Measurements from ENCODE around the gene FAM118B.

Gene FAM118B

DNA sequence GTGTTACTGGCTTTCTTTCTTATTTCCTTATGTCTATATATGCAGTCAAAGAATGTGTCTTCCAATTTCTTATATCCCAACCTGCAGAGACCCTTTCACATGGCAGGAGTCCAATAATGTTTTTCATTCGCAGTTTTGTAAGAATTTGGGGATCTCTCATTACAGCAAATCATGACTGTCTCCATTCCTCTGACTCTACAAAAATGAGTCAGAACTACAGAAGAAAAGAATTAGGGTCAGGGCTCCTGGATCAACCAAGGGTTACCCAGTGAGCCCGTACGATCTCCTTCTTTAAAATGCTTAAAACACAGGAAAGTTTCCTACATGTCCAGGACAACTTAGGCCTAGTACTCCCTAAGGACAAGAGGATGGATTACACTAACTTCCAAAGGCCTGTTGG, 42.3 kb upstream of the FAM118B start:
- no peak overlapping the region for H3K4me3 ChIP-seq (ENCODE audit: insufficient read depth, low read depth, low read length)
- WGBS, 2 experiments: 84 to 90% methylated on average over 3 of the region's 3 CpGs
- no peaks in the 10 kb centered on the region for H3K27me3 ChIP-seq (ENCODE audit: control insufficient read depth, insufficient read depth, low read length, poor library complexity, severe bottlenecking)
- H3K27ac ChIP-seq (ENCODE audit: insufficient read depth, low read depth, low read length, poor library complexity, severe bottlenecking): no peak overlapping the region
- H3K36me3 ChIP-seq (ENCODE audit: control insufficient read depth, insufficient read depth, low read length): no peaks in the 10 kb centered on the region
- no peaks in the 10 kb centered on the region for H3K9me3 ChIP-seq (ENCODE audit: control insufficient read depth, low read length)
- H3K4me1 ChIP-seq (ENCODE audit: control insufficient read depth, insufficient read depth, low read length): peaks cover 12% of the 10 kb centered on the region

DNA sequence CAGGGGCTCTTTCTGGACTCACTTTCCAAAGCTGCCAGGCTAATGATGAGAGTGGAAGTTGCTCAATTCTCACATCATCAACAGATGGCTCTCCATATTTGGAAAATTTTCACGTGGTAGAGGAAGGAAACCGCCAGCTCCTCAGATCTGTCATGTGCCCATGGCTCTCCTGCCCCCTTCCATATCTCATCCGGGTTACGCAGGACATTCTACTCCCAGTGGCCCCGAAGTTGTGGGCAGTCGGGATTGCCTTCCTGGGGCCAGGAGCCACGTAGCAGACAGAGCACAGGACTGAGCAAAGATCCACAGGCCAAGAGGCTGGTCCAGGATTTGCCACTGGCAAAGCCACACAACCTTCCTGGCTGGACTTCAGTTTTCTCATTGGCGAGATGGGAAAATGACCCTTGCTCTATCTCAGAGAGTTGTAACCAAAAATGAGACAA, 39.0 kb upstream of the FAM118B start:
- Histone ChIP-seq H3K36me3 (ENCODE audit: control insufficient read depth, insufficient read depth, low read length) (no peaks in the 10 kb centered on the region), H3K4me1 (ENCODE audit: control insufficient read depth, insufficient read depth, low read length) (no peaks in the 10 kb centered on the region), H3K4me3 (ENCODE audit: insufficient read depth, low read depth, low read length) (no peak overlapping the region), H3K27ac (ENCODE audit: insufficient read depth, low read depth, low read length, poor library complexity, severe bottlenecking) (no peak overlapping the region), H3K9me3 (ENCODE audit: control insufficient read depth, low read length) (no peaks in the 10 kb centered on the region), H3K27me3 (ENCODE audit: control insufficient read depth, insufficient read depth, low read length, poor library complexity, severe bottlenecking) (no peaks in the 10 kb centered on the region)
- 92% methylated on average over 8 of the region's 8 CpGs for WGBS, 2 experiments

GRCh38 chr11:126173257-126173656, 38.3 kb upstream of the FAM118B start:
- Histone ChIP-seq H3K9me3 (ENCODE audit: control insufficient read depth, low read length) (no peaks in the 10 kb centered on the region), H3K27ac (ENCODE audit: insufficient read depth, low read depth, low read length, poor library complexity, severe bottlenecking) (no peak overlapping the region), H3K4me1 (ENCODE audit: control insufficient read depth, insufficient read depth, low read length) (no peaks in the 10 kb centered on the region), H3K27me3 (ENCODE audit: control insufficient read depth, insufficient read depth, low read length, poor library complexity, severe bottlenecking) (no peaks in the 10 kb centered on the region), H3K4me3 (ENCODE audit: insufficient read depth, low read depth, low read length) (no peak overlapping the region), H3K36me3 (ENCODE audit: control insufficient read depth, insufficient read depth, low read length) (no peaks in the 10 kb centered on the region)
- WGBS, 2 experiments: 87 to 94% methylated on average over 9 of the region's 9 CpGs

- Histone ChIP-seq H3K9me3 (ENCODE audit: control insufficient read depth, low read length) (no peaks in the 10 kb centered on the region), H3K27ac (ENCODE audit: insufficient read depth, low read depth, low read length, poor library complexity, severe bottlenecking) (no peak overlapping the region)
- 97 to 98% methylated on average over 7 of the region's 7 CpGs for WGBS, 2 experiments
Measured at GRCh38 chr11:126174816-126175215, 36.8 kb upstream of the FAM118B start.

DNA sequence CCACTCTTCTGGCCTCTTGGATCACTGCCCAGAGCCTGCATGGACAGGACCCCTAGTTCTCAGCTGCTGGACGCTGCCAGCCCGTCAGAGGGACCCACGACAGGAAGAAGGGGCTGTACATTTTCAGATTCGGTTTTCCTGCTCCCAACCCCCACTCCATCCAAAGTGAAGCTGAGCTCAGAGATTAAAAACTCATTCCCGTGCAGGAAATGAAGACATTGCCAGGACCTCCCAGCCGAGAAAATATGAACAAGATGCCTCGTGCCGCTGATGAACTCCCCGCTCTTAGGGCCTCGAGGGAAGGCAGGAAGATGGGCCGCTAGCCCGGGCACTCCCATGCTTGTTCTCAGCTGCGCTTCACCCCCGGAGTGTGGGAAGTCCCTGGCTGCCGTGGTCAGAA, 36.2 kb upstream of the FAM118B start:
- Histone ChIP-seq H3K9me3 (ENCODE audit: control insufficient read depth, low read length) (no peaks in the 10 kb centered on the region), H3K27ac (ENCODE audit: insufficient read depth, low read depth, low read length, poor library complexity, severe bottlenecking) (no peak overlapping the region), H3K36me3 (ENCODE audit: control insufficient read depth, insufficient read depth, low read length) (no peaks in the 10 kb centered on the region), H3K4me3 (ENCODE audit: insufficient read depth, low read depth, low read length) (no peak overlapping the region), H3K4me1 (ENCODE audit: control insufficient read depth, insufficient read depth, low read length) (no peaks in the 10 kb centered on the region), H3K27me3 (ENCODE audit: control insufficient read depth, insufficient read depth, low read length, poor library complexity, severe bottlenecking) (no peaks in the 10 kb centered on the region)
- WGBS, 2 experiments: 95% methylated on average over 15 of the region's 15 CpGs

More at GRCh38 chr11:126174816-126175215, 36.8 kb upstream of the FAM118B start:
- Histone ChIP-seq H3K4me3 (ENCODE audit: insufficient read depth, low read depth, low read length) (no peak overlapping the region), H3K4me1 (ENCODE audit: control insufficient read depth, insufficient read depth, low read length) (no peaks in the 10 kb centered on the region), H3K27me3 (ENCODE audit: control insufficient read depth, insufficient read depth, low read length, poor library complexity, severe bottlenecking) (no peaks in the 10 kb centered on the region), H3K36me3 (ENCODE audit: control insufficient read depth, insufficient read depth, low read length) (no peaks in the 10 kb centered on the region)

DNA sequence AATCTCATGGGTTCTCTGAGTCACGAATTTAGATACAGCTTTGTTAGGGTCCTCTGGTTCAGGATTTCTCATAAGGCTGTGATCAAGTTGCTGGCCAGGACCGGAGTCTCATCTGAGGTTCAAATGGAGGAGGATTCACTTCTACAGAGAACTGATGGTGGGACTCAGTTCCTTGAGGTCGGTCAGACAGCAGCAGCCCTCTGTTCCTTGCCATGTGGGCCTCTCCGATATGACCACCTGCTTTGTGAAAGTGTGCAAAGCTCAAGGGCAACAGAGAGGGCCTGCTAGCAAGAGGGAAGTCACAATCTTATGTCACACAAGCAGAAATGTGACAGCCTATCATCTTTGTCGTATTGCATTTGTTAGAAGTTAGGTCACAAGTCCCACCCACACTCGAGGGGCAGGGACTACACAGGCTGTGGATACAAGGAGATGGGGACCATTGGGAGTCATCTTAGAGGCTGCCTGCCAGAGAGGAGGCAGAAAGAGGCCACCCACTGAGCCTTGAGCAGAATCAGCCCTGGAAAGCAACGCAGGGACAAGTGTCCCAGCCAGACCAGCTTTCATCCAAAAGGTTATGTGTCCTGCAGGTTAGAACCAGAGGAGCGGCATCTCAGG, 34.6 kb upstream of the FAM118B start:
- no peaks in the 10 kb centered on the region for H3K9me3 ChIP-seq (ENCODE audit: control insufficient read depth, low read length)
- no peak overlapping the region for H3K4me3 ChIP-seq (ENCODE audit: insufficient read depth, low read depth, low read length)
- H3K4me1 ChIP-seq (ENCODE audit: control insufficient read depth, insufficient read depth, low read length): no peaks in the 10 kb centered on the region
- H3K27ac ChIP-seq (ENCODE audit: insufficient read depth, low read depth, low read length, poor library complexity, severe bottlenecking): no peak overlapping the region
- 93 to 94% methylated on average over 8 of the region's 8 CpGs for WGBS, 2 experiments
- no peaks in the 10 kb centered on the region for H3K27me3 ChIP-seq (ENCODE audit: control insufficient read depth, insufficient read depth, low read length, poor library complexity, severe bottlenecking)
- no peaks in the 10 kb centered on the region for H3K36me3 ChIP-seq (ENCODE audit: control insufficient read depth, insufficient read depth, low read length)

DNA sequence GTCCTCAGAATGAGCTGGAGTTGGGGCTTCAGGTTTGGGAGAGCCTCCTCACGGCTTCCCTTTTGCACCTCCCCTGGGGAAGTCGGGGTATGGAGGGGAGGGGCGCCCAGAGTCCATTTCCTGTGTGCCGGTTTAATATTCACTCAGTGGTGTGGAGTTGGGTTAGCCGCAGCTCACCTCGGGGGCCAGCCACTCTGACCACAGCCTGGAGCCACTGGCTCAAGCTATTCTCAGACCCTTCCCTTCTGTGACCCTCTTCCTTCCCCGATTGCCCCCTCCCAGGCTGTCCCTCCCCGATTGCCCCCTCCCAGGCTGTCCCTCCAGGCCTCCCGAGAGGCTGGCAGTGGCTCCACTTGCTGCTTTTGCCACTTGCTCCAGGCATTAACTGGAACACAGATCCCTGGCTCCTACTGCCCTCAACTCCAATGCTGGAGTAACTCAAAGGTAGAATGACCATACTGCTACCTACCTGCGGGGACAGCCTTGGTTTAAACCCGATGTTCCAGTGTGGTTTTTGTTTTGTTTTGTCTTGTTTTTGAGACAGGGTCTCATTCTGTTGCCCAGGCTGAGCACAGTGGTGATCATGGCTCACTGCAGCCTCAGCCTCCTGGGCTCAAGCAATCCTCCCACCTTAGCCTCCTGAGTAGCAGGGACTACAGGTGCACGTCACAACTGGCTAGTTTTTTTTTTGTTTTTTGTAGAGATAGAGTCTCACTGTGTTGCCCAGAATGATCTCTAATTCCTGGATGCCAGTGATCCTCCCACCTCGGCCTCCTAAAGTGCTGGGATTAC, 29.4 kb upstream of the FAM118B start:
- WGBS, 2 experiments: 81 to 90% methylated on average over 13 of the region's 13 CpGs
- no peaks in the 10 kb centered on the region for H3K27me3 ChIP-seq (ENCODE audit: control insufficient read depth, insufficient read depth, low read length, poor library complexity, severe bottlenecking)
- no peak overlapping the region for H3K4me3 ChIP-seq (ENCODE audit: insufficient read depth, low read depth, low read length)
- peaks cover 19% of the 10 kb centered on the region for H3K4me1 ChIP-seq (ENCODE audit: control insufficient read depth, insufficient read depth, low read length)
- H3K9me3 ChIP-seq (ENCODE audit: control insufficient read depth, low read length): no peaks in the 10 kb centered on the region
- no peak overlapping the region for H3K27ac ChIP-seq (ENCODE audit: insufficient read depth, low read depth, low read length, poor library complexity, severe bottlenecking)
- H3K36me3 ChIP-seq (ENCODE audit: control insufficient read depth, insufficient read depth, low read length): no peaks in the 10 kb centered on the region

- Histone ChIP-seq H3K27me3 (ENCODE audit: control insufficient read depth, insufficient read depth, low read length, poor library complexity, severe bottlenecking) (no peaks in the 10 kb centered on the region), H3K27ac (ENCODE audit: insufficient read depth, low read depth, low read length, poor library complexity, severe bottlenecking) (no peak overlapping the region), H3K4me1 (ENCODE audit: control insufficient read depth, insufficient read depth, low read length) (peaks cover 19% of the 10 kb centered on the region), H3K9me3 (ENCODE audit: control insufficient read depth, low read length) (no peaks in the 10 kb centered on the region), H3K4me3 (ENCODE audit: insufficient read depth, low read depth, low read length) (no peak overlapping the region), H3K36me3 (ENCODE audit: control insufficient read depth, insufficient read depth, low read length) (no peaks in the 10 kb centered on the region)
- WGBS, 2 experiments: 93 to 94% methylated on average over 11 of the region's 11 CpGs
Measured at GRCh38 chr11:126182787-126183445, 28.7 kb upstream of the FAM118B start.

DNA sequence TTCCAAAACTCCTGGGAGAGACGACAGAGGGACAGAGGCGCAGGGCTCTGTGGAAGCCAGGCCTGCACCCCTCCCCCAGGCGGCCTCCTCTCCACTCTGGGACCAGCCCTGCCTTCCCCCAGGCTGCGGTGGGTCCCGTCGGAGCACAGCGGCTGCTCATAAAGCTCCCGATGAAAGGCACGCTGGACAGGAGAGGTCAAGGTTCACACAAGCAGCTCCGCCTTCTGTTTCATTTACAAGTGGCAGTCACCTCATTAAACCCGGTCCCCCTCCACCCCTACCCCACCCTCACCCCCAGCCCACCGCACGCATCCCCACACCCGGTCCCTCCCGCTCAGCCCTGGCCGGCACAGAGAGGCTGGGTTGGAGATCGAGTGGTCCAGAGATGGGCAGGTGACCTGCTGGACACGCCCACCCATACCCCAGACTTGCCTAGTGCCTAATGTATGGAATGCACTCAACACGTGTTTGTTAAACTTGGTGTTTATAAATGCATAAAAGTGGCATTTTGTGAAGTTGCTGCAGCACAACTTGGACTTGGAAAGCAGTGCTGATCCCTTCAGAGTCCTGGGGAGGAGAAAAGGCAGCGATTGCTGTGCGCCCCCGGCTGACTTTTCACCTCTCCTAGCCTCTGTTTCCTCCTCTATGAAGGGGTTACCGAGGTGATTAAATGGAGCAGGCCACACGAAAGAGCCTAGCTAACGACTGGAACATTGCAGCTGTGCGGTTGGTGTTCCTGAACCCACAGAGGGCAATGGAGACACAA, 26.1 kb upstream of the FAM118B start:
- peaks cover 19% of the 10 kb centered on the region for H3K4me1 ChIP-seq (ENCODE audit: control insufficient read depth, insufficient read depth, low read length)
- no peaks in the 10 kb centered on the region for H3K36me3 ChIP-seq (ENCODE audit: control insufficient read depth, insufficient read depth, low read length)
- 85 to 88% methylated on average over 25 to 26 of the region's 26 CpGs for WGBS, 2 experiments

More for the DNA sequence above, 26.1 kb upstream of the FAM118B start:
- Histone ChIP-seq H3K27ac (ENCODE audit: insufficient read depth, low read depth, low read length, poor library complexity, severe bottlenecking) (no peak overlapping the region), H3K9me3 (ENCODE audit: control insufficient read depth, low read length) (no peaks in the 10 kb centered on the region), H3K27me3 (ENCODE audit: control insufficient read depth, insufficient read depth, low read length, poor library complexity, severe bottlenecking) (no peaks in the 10 kb centered on the region), H3K4me3 (ENCODE audit: insufficient read depth, low read depth, low read length) (no peak overlapping the region)

Measured in ectodermal cell (in vitro differentiated cells).